Mesendoderm (in vitro differentiated cells): ENCODE results near the gene ING4.
A peak's percentile ranks its signal among the peaks of the same experiment; 100 is the strongest.

ENCODE experiments used
- DNase-seq: peaks from one replicate; pipeline ENCODE4 v3.0.0; 2013
- H2AK5ac ChIP-seq: 2 replicates; pipeline ENCODE4 v1.6.1; 2013; ENCODE audit warnings: low read length, inconsistent platforms
- H2BK120ac ChIP-seq: 2 replicates; pipeline ENCODE4 v1.6.1; 2013; ENCODE audit warnings: low read depth, mild to moderate bottlenecking, low read length, moderate library complexity, mixed read lengths
- H2BK15ac ChIP-seq: replicated peaks from 2 replicates; pipeline ENCODE4 v1.6.1; 2013; ENCODE audit warnings: low read depth, mild to moderate bottlenecking, moderate library complexity
- H2BK5ac ChIP-seq: 2 replicates; pipeline ENCODE4 v1.6.1; 2013; ENCODE audit warnings: low read length, inconsistent platforms
- H3K18ac ChIP-seq: 2 replicates; pipeline ENCODE4 v1.6.1; 2013; ENCODE audit warnings: mild to moderate bottlenecking, low read length, mixed read lengths
- H3K23ac ChIP-seq: one replicate; pipeline ENCODE4 v1.6.1; 2013; ENCODE audit warnings: low read length
- H3K27ac ChIP-seq: 2 replicates; pipeline ENCODE4 v1.5.1; 2013; ENCODE audit warnings: low read depth, mild to moderate bottlenecking, inconsistent platforms, low read length, moderate library complexity
- H3K27me3 ChIP-seq: 2 replicates; pipeline ENCODE4 v1.6.1; 2013; ENCODE audit warnings: low read length, control low read depth, mild to moderate bottlenecking, inconsistent platforms; ENCODE audit not compliant: insufficient read depth, poor library complexity
- H3K36me3 ChIP-seq: 2 replicates; pipeline ENCODE4 v1.6.1; 2013; ENCODE audit warnings: low read length, inconsistent platforms; ENCODE audit not compliant: control insufficient read depth, insufficient read depth
- H3K4ac ChIP-seq: one replicate; pipeline ENCODE4 v1.6.1; 2013; ENCODE audit warnings: low read depth, mild to moderate bottlenecking, low read length, moderate library complexity
- H3K4me1 ChIP-seq: 2 replicates; pipeline ENCODE4 v1.6.1; 2013; ENCODE audit warnings: low read depth, low read length, inconsistent platforms; ENCODE audit not compliant: control insufficient read depth
- H3K4me2 ChIP-seq: 2 replicates; pipeline ENCODE4 v1.6.1; 2013; ENCODE audit warnings: low read length
- H3K4me3 ChIP-seq: 2 replicates; pipeline ENCODE4 v1.5.1; 2013; ENCODE audit warnings: mild to moderate bottlenecking, low read length
- H3K56ac ChIP-seq: one replicate; pipeline ENCODE4 v1.6.1; 2013; ENCODE audit warnings: low read length
- H3K79me1 ChIP-seq: 2 replicates; pipeline ENCODE4 v1.6.1; 2013; ENCODE audit warnings: low read length, inconsistent platforms
- H3K79me2 ChIP-seq: 2 replicates; pipeline ENCODE4 v1.6.1; 2013; ENCODE audit warnings: mild to moderate bottlenecking, low read length; ENCODE audit not compliant: control insufficient read depth, insufficient read depth
- H3K9ac ChIP-seq: 2 replicates; pipeline ENCODE4 v1.6.1; 2013; ENCODE audit warnings: low read length, inconsistent platforms
- H4K5ac ChIP-seq: one replicate; pipeline ENCODE4 v1.6.1; 2013; ENCODE audit warnings: low read length
- H4K8ac ChIP-seq: one replicate; pipeline ENCODE4 v1.6.1; 2013; ENCODE audit warnings: low read depth, mild to moderate bottlenecking, control low read depth, low read length, moderate library complexity
- WGBS: extraction: QIAGEN DNeasy Blood & Tissue Kit; methylation state at CpG from one replicate; pipeline ENCODE4 v1.1.7; 2013; ENCODE audit warnings: low lambda C conversion rate, missing lambda C conversion rate; ENCODE audit not compliant: insufficient coverage; ENCODE audit errors: extremely low coverage; 5-methylcytosine and 5-hydroxymethylcytosine counted together

Gene ING4

DNA sequence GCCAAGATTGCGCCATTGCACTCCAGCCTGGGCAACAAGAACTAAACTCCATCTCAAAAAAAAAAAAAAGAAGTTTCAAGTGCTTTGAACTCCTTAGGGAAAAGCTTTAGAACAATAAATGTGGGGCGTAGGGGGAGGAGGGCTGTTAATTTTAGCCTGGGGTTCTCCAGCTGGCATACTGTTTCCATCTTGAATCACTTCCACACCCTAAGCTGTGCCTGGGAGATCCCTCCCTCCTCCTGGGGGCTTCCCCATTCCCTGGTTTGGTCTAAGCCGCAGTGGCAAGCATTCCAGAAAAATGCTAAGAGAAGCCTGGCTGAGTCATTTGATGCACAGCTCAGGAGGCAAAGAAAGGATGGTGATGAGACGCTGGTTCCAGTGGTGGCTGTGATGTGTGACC lies 28.6 kb upstream of the ING4 start:
- Histone ChIP-seq H2BK5ac (no peak overlapping the region), H3K4ac (no peak overlapping the region), H4K5ac (no peak overlapping the region), H3K27ac (no peak overlapping the region), H2AK5ac (no peak overlapping the region), H3K18ac (no peak overlapping the region), H2BK15ac (no peak overlapping the region), H3K23ac (no peak overlapping the region), H3K4me2 (no peak overlapping the region), H3K27me3 (no peaks in the 10 kb centered on the region), H3K79me2 (peaks cover 22% of the 10 kb centered on the region), H3K36me3 (no peaks in the 10 kb centered on the region), H2BK120ac (no peak overlapping the region), H4K8ac (no peak overlapping the region), H3K9ac (no peak overlapping the region), H3K79me1 (peaks cover 7% of the 10 kb centered on the region), H3K4me1 (peaks cover 2% of the 10 kb centered on the region), H3K56ac (no peak overlapping the region), H3K4me3 (no peak overlapping the region)
- no CpG with 5 or more reads among the region's 4 CpGs for WGBS
- DNase-seq, result no peak

DNA sequence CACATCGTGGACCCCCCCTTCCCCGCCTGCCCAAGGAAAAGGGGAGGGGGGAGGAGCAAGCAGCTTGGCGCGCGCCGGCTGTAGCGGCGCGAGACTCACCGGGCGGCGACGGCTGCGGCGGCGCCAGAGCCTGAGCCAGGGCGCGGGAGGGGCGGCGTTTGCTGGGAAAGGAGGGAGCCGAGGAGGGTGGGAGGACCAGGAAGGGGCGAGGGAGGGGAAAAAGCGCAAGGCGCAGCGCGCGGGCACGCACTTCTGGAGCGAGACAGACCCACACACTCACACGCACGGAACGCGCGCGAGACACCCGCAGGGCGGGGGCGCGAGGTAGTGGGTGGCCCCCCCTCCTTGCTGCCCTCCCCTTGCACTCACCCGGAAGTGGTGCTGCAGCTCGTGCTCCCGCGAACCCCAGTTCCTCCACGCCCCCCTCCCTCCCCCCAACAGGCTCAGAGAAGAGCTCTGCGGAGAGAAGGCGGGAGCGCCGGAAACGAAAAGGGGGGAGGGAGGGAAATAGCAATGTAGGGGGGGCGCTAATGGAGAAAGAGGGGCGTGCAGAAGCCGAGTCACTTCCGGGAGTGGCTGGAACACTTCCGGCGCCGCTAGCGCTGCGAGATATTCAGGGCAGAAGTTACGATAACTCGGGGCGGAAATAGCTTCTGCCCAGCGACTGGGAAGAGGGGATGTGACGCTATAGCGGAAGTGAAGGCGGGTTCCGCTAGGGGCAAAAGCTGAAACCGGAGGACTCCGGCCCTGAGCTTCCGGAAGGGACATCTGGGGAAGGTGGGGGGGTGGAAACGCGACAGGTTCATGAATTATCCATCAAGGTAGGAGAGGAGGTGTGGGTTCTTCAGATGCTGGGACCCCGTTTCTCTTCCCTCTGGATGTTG lies 26.3 kb upstream of the ING4 start, which contains the start of gene ZNF384:
Gene ZNF384, minus strand, starts transcription at position 377 of the 884 bp plus-strand sequence. CDS start 9,855 bp downstream, outside the sequence.
- Histone ChIP-seq H4K5ac (peak within 1 kb of the TSS; percentile 5), H3K4ac (peak within 1 kb of the TSS; percentile 84), H3K4me3 (peak within 1 kb of the TSS; percentile 90), H3K27me3 (no peaks in the 10 kb centered on the region), H3K23ac (peak within 1 kb of the TSS; percentile 29), H2BK5ac (peak within 1 kb of the TSS; percentile 95), H3K18ac (peak within 1 kb of the TSS; percentile 92), H3K4me2 (peak within 1 kb of the TSS; percentile 88), H3K79me2 (peaks cover 37% of the 10 kb centered on the region), H3K27ac (peak within 1 kb of the TSS; percentile 97), H4K8ac (peak within 1 kb of the TSS; percentile 83), H2AK5ac (peak within 1 kb of the TSS; percentile 79), H2BK120ac (peak within 1 kb of the TSS; percentile 33), H3K4me1 (peaks cover 2% of the 10 kb centered on the region), H3K79me1 (peaks cover 7% of the 10 kb centered on the region), H3K56ac (peak within 1 kb of the TSS; percentile 100), H3K9ac (peak within 1 kb of the TSS; percentile 99), H2BK15ac (no peak within 1 kb of the TSS), H3K36me3 (no peaks in the 10 kb centered on the region)
- no CpG with 5 or more reads among the region's 72 CpGs for WGBS
- DNase-seq, result peak; percentile 100

DNA sequence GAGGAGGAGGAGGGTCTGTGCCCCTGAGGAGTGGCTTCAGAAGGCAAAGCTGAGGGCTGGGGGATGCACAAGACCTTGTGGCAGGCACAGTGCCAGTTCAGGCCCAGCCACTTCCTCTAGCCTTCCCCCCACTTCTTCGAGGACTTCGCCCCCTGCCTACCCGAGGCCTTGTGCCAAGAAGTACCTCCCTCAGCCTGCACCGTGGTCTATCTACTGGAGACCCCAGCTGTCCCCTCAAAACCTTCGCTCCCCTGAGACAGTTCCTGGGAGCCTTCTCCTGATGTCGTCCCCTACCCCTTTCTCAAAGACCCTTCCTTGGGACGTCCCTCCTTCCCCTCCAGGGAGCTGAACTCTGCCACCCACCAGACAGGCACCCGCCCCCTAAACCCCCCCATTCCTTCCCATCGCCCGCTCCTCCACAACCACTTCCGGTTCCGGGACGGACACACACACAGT lies 25.7 kb upstream of the ING4 start:
- no peak overlapping the region for H4K8ac ChIP-seq
- peak overlapping the region; percentile 49 for H3K4ac ChIP-seq
- DNase-seq, result no peak
- H3K27me3 ChIP-seq, result no peaks in the 10 kb centered on the region
- H3K36me3 ChIP-seq, result no peaks in the 10 kb centered on the region
- H2AK5ac ChIP-seq, result peak overlapping the region; percentile 79
- H4K5ac ChIP-seq, result no peak overlapping the region
- peak overlapping the region; percentile 29 for H3K23ac ChIP-seq
- peaks cover 7% of the 10 kb centered on the region for H3K79me1 ChIP-seq
- no peak overlapping the region for H2BK120ac ChIP-seq
- H3K27ac ChIP-seq, result peak overlapping the region; percentile 97
- H3K56ac ChIP-seq, result peak overlapping the region; percentile 100
- peaks cover 42% of the 10 kb centered on the region for H3K79me2 ChIP-seq
- peak overlapping the region; percentile 99 for H3K9ac ChIP-seq
- no peak overlapping the region for H2BK15ac ChIP-seq
- peak overlapping the region; percentile 90 for H3K4me3 ChIP-seq
- no CpG with 5 or more reads among the region's 13 CpGs for WGBS
- peak overlapping the region; percentile 88 for H3K4me2 ChIP-seq
- no peak overlapping the region for H3K18ac ChIP-seq
- H3K4me1 ChIP-seq, result peaks cover 2% of the 10 kb centered on the region
- peak overlapping the region; percentile 89 for H2BK5ac ChIP-seq

DNA sequence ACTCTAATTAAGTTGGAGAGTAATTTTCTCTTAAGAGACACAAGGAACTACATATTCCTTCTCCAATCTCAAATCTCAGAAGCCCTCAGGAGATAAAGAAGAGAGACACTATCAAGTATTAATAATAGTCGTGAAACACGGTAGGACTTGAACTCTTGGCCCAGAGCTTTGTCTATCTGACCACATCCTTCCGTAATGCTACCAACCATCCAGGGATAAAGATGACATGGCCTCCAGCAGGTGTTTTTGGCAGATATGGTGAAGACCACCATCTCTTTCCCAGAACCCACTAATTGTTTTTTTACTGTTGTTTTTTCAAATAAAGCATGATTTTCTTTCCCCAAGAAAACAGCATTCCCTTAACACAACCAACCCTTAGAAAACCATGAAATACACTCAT lies 22.9 kb upstream of the ING4 start:
- no peak overlapping the region for H2BK120ac ChIP-seq
- H3K27ac ChIP-seq, result no peak overlapping the region
- no peak overlapping the region for H3K4me2 ChIP-seq
- no peak overlapping the region for H4K5ac ChIP-seq
- no peak for DNase-seq
- H2BK15ac ChIP-seq, result no peak overlapping the region
- H4K8ac ChIP-seq, result no peak overlapping the region
- H3K23ac ChIP-seq, result no peak overlapping the region
- H3K9ac ChIP-seq, result no peak overlapping the region
- H3K27me3 ChIP-seq, result no peaks in the 10 kb centered on the region
- H3K79me1 ChIP-seq, result peaks cover 11% of the 10 kb centered on the region
- H2AK5ac ChIP-seq, result no peak overlapping the region
- H3K79me2 ChIP-seq, result peaks cover 61% of the 10 kb centered on the region
- no peak overlapping the region for H3K56ac ChIP-seq
- peaks cover 2% of the 10 kb centered on the region for H3K4me1 ChIP-seq
- H3K36me3 ChIP-seq, result no peaks in the 10 kb centered on the region
- no CpG with 5 or more reads among the region's 3 CpGs for WGBS
- H3K4me3 ChIP-seq, result no peak overlapping the region
- H3K4ac ChIP-seq, result no peak overlapping the region
- no peak overlapping the region for H2BK5ac ChIP-seq
- no peak overlapping the region for H3K18ac ChIP-seq

DNA sequence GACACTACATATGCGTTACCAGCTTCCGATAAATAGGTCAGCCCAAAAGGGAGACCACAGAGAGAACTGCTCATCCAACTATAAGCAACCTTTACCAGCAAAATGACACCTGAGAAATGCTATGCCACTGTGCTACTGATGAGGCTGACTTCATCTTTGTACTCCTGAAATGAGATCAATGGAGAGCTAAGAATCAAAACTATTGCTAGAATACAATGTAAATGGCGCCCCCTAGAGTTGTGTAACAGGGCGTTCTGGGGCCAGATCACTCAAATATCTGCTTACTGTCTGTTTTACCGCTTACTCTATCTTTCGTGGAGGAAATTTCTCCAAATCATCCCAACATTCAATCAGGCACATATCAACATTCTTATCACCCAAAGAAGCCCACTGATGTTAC lies 21.7 kb upstream of the ING4 start:
- no peak overlapping the region for H3K4ac ChIP-seq
- H3K9ac ChIP-seq, result no peak overlapping the region
- peak; percentile 56 for DNase-seq
- H3K79me2 ChIP-seq, result peaks cover 63% of the 10 kb centered on the region
- no peak overlapping the region for H3K4me2 ChIP-seq
- H4K5ac ChIP-seq, result no peak overlapping the region
- H3K27me3 ChIP-seq, result no peaks in the 10 kb centered on the region
- H2BK120ac ChIP-seq, result no peak overlapping the region
- no peak overlapping the region for H4K8ac ChIP-seq
- no peak overlapping the region for H3K27ac ChIP-seq
- no peak overlapping the region for H2BK5ac ChIP-seq
- no peak overlapping the region for H3K4me3 ChIP-seq
- no CpG with 5 or more reads among the region's 6 CpGs for WGBS
- H3K18ac ChIP-seq, result no peak overlapping the region
- H3K4me1 ChIP-seq, result no peaks in the 10 kb centered on the region
- peaks cover 13% of the 10 kb centered on the region for H3K79me1 ChIP-seq
- no peak overlapping the region for H3K56ac ChIP-seq
- no peak overlapping the region for H2BK15ac ChIP-seq
- no peak overlapping the region for H2AK5ac ChIP-seq
- no peak overlapping the region for H3K23ac ChIP-seq
- H3K36me3 ChIP-seq, result no peaks in the 10 kb centered on the region
